Heart left ventricle (tissue), 13 donors: ENCODE measurements around the gene ARPIN.

Source experiments
- POLR2A ChIP-seq, 2 donors: fragments of 450-650 bp; IDR thresholded peaks; one replicate each; pipeline ENCODE4 v1.6.1; 2017; ENCODE audit warnings: antibody characterized with exemption in 2 of 2, mild to moderate bottlenecking in 2 of 2, moderate library complexity in 2 of 2
- TF ChIP-seq, protein P1 (sequence below), 12 donors: fragments of 200-600 bp; sonication (generic) in 4 of 12; IDR thresholded peaks; one replicate each; pipeline versions ENCODE4 v1.5.0 to v1.8.0; 2018 to 2022; ENCODE audit warnings: antibody characterized with exemption in 12 of 12, mild to moderate bottlenecking in 5 of 12
- donor health status: ischemic (EF 13 %, LVEDD 7.1; RV severe dilation, severe dysfunction).
- donor health status: DM: no; HTN: yes; CAD: no.
- donor health status: DM: no; HTN: no; CAD: no.
- donor health status: ischemic (EF 25% LVEDD 6.9; RV normal size, moderate dysfunction).
- donor health status: ischemic (EF 25% LVEDD 5.7; RV mildly dilated, moderate dysfunction).
- donor health status: ischemic (EF 35%, LVEDD 5.7; RV mildly dilated, moderate dysfunction).
- donor health status: nonischemic (EF 11% LVEDD 7.7; RV severe dilation, severe dysfunction).
- donor health status: DM: yes; HTN: yes; CAD: no.
- donor health status: PGD.
- donor health status: ischemic (EF 29% LVEDD 5.4; RV normal size, mild dysfunction).
- donor health status: nonischemic (EF 23%, LVEDD 6.1; RV moderate dilation, normal function).

DNA sequence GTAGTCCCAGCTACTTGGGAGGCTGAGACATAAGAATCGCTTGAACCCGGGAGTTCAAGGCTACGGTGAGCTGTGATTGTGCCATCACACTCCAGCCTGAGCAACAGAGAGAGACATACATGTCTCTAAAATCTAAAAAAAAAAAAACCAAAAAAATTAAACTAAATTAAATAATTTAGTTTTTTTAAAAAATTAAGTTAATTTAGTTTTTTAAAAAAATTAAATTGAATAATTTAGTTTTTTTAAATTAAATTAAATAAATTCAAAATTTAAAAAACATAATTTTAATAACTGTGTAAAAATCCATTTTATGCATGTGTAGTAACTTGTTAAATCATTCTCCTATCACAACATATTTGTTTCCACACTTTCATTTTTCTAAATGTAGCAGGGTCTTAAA is 20.1 kb upstream of the ARPIN start:
- TF ChIP-seq, protein P1, sequence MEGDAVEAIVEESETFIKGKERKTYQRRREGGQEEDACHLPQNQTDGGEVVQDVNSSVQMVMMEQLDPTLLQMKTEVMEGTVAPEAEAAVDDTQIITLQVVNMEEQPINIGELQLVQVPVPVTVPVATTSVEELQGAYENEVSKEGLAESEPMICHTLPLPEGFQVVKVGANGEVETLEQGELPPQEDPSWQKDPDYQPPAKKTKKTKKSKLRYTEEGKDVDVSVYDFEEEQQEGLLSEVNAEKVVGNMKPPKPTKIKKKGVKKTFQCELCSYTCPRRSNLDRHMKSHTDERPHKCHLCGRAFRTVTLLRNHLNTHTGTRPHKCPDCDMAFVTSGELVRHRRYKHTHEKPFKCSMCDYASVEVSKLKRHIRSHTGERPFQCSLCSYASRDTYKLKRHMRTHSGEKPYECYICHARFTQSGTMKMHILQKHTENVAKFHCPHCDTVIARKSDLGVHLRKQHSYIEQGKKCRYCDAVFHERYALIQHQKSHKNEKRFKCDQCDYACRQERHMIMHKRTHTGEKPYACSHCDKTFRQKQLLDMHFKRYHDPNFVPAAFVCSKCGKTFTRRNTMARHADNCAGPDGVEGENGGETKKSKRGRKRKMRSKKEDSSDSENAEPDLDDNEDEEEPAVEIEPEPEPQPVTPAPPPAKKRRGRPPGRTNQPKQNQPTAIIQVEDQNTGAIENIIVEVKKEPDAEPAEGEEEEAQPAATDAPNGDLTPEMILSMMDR (IDR thresholded peaks at IDR 0.05), result no peak
- TF ChIP-seq POLR2A (IDR thresholded peaks at IDR 0.05), result no peak
